GM12874 (cell line): Measurements from ENCODE around the gene MAP2K1.

Source experiments
- TF ChIP-seq, protein P1 (sequence below): IDR thresholded peaks from 2 replicates; pipeline ENCODE4 v1.5.1; 2011; ENCODE audit warnings: low read depth, mild to moderate bottlenecking, control low read depth, low read length, moderate library complexity; ENCODE audit not compliant: insufficient read depth

MAP2K1 gene

DNA sequence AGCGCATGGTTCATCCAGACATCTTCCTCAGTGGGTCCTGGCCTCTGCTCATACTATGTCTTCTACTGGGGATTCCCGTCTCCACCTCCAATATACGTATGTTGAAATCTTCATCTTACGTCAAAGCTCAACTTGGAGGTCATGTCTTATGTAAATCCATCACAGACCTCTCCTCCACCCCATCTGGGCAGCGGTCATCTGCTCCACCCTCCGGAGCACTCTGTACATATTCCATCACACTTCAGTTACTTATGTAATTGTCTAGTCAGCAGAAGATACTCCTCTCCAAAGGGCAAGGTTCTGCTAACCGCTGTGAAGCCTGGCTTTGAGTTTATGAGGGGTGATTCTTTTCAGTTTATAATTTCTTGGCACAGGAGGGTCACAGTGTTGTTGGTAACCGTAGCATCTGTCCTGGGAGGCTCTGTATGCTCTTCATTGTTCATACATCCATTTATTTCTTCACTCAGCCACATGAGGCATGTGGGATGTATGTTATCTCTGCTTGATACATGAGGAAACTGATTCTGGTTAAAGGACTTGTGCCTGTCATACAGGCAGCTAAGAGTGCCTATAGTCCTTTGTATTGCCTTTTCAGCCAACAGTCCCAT lies 22.1 kb downstream of the MAP2K1 start:
- TF ChIP-seq, protein P1, sequence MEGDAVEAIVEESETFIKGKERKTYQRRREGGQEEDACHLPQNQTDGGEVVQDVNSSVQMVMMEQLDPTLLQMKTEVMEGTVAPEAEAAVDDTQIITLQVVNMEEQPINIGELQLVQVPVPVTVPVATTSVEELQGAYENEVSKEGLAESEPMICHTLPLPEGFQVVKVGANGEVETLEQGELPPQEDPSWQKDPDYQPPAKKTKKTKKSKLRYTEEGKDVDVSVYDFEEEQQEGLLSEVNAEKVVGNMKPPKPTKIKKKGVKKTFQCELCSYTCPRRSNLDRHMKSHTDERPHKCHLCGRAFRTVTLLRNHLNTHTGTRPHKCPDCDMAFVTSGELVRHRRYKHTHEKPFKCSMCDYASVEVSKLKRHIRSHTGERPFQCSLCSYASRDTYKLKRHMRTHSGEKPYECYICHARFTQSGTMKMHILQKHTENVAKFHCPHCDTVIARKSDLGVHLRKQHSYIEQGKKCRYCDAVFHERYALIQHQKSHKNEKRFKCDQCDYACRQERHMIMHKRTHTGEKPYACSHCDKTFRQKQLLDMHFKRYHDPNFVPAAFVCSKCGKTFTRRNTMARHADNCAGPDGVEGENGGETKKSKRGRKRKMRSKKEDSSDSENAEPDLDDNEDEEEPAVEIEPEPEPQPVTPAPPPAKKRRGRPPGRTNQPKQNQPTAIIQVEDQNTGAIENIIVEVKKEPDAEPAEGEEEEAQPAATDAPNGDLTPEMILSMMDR = no peak

DNA sequence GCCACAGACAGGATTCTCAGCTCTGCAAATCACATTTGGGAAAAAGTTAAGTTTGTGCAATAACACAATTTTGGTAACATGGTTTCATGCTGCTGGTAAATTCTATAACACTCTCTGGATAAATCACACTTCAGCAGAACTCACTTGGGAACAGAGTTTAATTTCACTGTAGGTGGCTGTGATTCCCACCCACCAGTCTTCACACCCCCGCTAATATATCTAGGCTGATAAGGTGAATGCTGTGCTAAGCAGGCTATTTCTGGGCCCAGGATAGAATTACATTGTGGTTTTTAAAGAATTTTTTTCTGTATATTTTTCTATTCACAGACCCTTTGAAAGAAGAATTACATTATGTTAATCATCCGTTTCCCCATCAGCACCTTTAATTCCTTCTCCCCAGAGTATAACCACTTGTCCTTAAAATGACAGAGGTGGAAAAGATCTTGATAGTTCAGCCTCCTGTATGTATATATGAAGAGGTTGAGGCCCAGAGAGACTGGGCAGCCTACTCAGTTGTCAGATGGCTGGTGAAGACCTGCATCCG lies 22.9 kb downstream of the MAP2K1 start:
- TF ChIP-seq, protein P1 = no peak

DNA sequence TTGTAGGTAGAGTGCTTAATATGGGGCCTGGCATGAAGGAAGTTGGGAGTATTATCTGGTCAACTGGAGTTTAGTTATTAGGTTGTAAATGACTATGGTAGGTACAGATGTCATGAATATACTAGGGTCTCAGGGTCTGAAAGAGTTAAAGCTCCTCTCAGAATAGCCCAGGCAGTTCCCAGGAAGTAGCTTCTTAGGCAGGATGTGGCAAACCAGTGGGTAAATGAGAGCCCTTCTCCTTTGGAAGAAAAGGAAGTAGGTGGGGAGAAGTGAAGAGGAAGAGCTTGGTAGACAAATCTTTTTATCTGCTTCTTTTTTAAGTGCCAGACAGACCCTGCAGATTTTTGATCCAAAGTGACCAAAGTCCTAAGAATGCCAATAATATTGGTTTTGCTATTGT lies 24.5 kb downstream of the MAP2K1 start:
- TF ChIP-seq, protein P1 = no peak

DNA sequence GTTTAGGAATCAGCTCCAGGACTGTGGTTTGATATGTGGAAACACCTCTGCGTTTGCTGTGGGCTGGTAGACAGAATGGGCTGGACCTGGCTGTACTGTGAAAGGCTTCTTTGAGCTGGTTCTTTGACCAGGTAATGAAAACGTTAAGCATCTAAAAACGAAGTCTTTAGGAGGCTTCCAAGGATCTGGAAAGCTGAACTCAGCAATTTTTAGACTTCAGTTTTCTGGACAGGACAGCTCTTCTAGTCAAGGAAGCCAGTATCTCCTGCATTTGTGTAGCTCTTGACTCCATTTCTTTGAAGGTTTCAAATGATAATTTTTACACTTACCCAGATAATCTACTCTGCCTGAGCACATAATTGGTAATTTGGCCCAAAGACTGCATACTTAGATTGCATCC lies 25.5 kb downstream of the MAP2K1 start:
- TF ChIP-seq, protein P1 = no peak

DNA sequence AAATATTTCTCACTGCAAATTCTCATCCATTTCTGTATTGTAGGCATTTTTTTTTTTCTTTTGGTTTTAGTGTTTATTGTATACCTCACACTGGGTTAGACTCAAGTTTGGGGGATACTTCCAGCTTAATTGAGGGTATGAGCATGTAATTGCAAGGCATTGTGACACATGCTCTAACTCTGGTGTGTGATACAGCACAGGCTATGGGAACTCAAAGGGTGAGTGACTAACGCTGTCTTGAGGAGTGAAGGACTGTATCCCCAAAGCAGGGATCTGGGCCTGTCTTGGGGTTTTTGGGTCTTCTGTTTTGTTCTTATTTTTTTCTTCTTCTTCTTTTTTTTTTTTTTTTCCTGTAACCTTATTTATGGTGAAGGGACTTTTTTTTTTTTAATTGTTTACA lies 26.9 kb downstream of the MAP2K1 start:
- TF ChIP-seq, protein P1 = no peak

DNA sequence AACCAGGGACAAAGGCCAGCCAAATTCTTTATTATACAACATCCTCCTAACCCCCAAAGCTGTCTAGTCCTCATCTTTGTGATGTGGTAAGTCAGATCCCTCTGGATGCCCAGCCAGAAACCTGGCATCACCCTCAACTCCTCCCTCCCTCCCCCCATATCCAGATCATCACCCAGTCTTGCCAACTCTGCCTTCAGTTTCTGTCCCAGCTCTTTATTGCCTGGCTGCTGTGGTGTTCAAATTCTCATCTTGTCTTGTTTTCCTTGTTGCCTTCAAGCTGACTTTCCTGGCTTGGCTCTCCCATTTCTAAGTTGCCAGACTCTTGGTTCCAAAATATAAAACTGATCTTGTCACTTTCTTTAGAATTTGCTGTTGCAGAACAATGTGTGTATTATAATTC lies 28.6 kb downstream of the MAP2K1 start:
- TF ChIP-seq, protein P1 = no peak

DNA sequence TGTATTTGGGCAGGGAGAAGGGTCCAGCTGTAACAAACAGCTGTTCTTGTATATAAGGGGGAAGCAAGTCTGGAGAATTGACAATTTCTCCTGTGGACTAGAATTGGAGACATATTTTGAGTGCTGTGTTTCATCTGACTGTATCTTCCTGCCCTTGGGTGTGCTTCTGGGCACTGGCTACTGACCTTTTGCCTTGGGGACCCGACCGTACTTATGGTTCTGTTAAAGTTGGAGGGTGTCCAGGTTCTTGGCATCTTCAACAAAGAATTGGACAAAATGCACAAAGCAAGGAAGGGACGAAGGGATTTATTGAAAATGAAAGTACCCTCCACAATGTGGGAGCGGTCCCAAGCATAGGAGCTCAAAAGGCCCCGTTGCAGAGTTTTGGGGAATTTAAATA lies 31.0 kb downstream of the MAP2K1 start:
- TF ChIP-seq, protein P1 = no peak
